Measurements from ENCODE around the gene FOXJ3.
A peak's percentile ranks its signal among the peaks of the same experiment; 100 is the strongest.

GRCh38 chr1:42335050-42335808 is at the start of gene FOXJ3:
- TF ChIP-seq CTCF (IDR thresholded peaks at IDR 0.05) (no peak), POLR2A (IDR thresholded peaks at IDR 0.05) (peak; percentile 50)
